Stomach (tissue), 9 donors: ENCODE results near the gene PTPRM. TPM values are rescaled to one million over a fixed set of nuclear protein-coding genes. Genes with fewer than 3 reads are reported as not detected.

Experiments
- DNase-seq, 2 donors: peaks; one replicate each; pipeline versions ENCODE4 v3.0.0 to v3.0.0-alpha.2; 2013 to 2019
- H3K27ac ChIP-seq, 5 donors: fragments of 200-600 bp in 4 of 5; sonication (generic) in 4 of 5; one replicate each; pipeline ENCODE4 v1.5.1; 2013 to 2019; ENCODE audit warnings: mild to moderate bottlenecking in 1 of 5, moderate library complexity in 1 of 5
- H3K27me3 ChIP-seq, 3 donors: fragments of 200-600 bp; sonication (generic); one replicate each; pipeline ENCODE4 v1.5.1; 2017 to 2019; ENCODE audit warnings: mixed run types in 1 of 3
- H3K36me3 ChIP-seq, 4 donors: fragments of 200-600 bp; sonication (generic); 1 replicate in 3 of 4; 2 replicates in 1 of 4; pipeline ENCODE4 v1.5.1; 2016 to 2019
- H3K4me1 ChIP-seq, 4 donors: fragments of 200-600 bp; sonication (generic); one replicate each; pipeline ENCODE4 v1.5.1; 2016 to 2019
- H3K4me3 ChIP-seq, 4 donors: fragments of 200-600 bp; sonication (generic) in 3 of 4; one replicate each; pipeline ENCODE4 v1.5.1; 2016 to 2019; ENCODE audit warnings: mild to moderate bottlenecking in 1 of 4
- H3K9me3 ChIP-seq, 4 donors: fragments of 200-600 bp; sonication (generic); one replicate each; pipeline ENCODE4 v1.5.1; 2016 to 2019
- EP300 ChIP-seq: sonication (generic); formaldehyde crosslinking; IDR thresholded peaks from one replicate; pipeline ENCODE4 v1.6.1; 2017; ENCODE audit warnings: antibody characterized with exemption
- POLR2A ChIP-seq, 4 donors: fragments of 450-650 bp; IDR thresholded peaks; one replicate each; pipeline ENCODE4 v1.6.1; 2016; ENCODE audit warnings: antibody characterized with exemption in 4 of 4, control low read depth in 2 of 4, mild to moderate bottlenecking in 1 of 4, moderate library complexity in 1 of 4
- POLR2AphosphoS5 ChIP-seq, 3 donors: sonication (generic); formaldehyde crosslinking; IDR thresholded peaks; one replicate each; pipeline ENCODE4 v1.6.1; 2016; ENCODE audit warnings: antibody characterized with exemption in 3 of 3
- WGBS, 5 donors: extraction: QIAGEN DNeasy Blood & Tissue Kit in 3 of 5; methylation state at CpG; one replicate each; pipeline versions ENCODE4 v1.1.5 to v1.1.7; 2013 to 2018; 5-methylcytosine and 5-hydroxymethylcytosine counted together
- intact Hi-C: fragments of 100-400 bp; cut with DNase I; formaldehyde crosslinking; loops from one replicate; pipeline ENCODE4 v1.15.1; 2023; ENCODE audit warnings: low total_unique reads
- polyA plus RNA-seq, 3 donors: library from polyadenylated mRNA; stranded (reverse); fragments of 200-250 nt; gene quantifications; one replicate each; pipeline ENCODE4 v1.2.3, GENCODE V29; 2013
- total RNA-seq, 5 donors: library from RNA; depleted of rRNA; stranded (reverse); fragments of >200 nt; gene quantifications; one replicate each; pipeline versions ENCODE4 v1.1.0 to v1.2.3, GENCODE V29; 2014 to 2016
- TF ChIP-seq, protein P1 (sequence below), 7 experiments: fragments of 450-650 bp in 4 of 7; fragments of 200-600 bp in 3 of 7; sonication (generic) in 3 of 7; IDR thresholded peaks; one replicate each; pipeline ENCODE4 v1.5.1; 2016 to 2019; ENCODE audit warnings: antibody characterized with exemption in 7 of 7, control low read depth in 2 of 7, mild to moderate bottlenecking in 1 of 7
- donor health status: healthy with polysubstance abuse.
- donor health status: Bipolar disorder and iron deficiency.
- donor health status: healthy.

Gene PTPRM
- total and polyA plus RNA-seq, 8 donors: 7.5 to 246 (median 58.2) TPM

DNA sequence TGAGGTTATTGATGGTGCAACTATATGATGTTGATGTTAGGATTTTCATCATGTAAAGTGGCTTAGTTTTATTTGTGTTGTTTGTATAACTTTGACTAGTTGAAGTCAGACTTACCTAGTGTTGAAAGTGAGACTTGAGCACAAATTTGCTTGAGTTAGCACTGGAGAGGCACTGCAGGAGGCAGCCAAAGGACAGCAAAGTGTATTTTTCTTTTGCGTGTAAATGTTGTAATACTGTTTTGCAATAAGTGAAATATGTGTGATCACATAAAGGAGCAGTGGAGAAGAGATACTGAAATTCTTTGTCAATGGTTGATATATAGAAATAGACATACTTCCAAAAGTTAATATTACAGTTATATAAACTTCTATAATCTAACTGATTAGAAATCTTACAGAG lies 710.2 kb downstream of the PTPRM start:
- no peaks in the 10 kb centered on the region for H3K27me3 ChIP-seq
- DNase-seq: no peak
- TF ChIP-seq EP300 (no peak), POLR2AphosphoS5 (IDR thresholded peaks at IDR 0.05) (no peak), POLR2A (IDR thresholded peaks at IDR 0.05) (no peak)
- TF ChIP-seq, protein P1, sequence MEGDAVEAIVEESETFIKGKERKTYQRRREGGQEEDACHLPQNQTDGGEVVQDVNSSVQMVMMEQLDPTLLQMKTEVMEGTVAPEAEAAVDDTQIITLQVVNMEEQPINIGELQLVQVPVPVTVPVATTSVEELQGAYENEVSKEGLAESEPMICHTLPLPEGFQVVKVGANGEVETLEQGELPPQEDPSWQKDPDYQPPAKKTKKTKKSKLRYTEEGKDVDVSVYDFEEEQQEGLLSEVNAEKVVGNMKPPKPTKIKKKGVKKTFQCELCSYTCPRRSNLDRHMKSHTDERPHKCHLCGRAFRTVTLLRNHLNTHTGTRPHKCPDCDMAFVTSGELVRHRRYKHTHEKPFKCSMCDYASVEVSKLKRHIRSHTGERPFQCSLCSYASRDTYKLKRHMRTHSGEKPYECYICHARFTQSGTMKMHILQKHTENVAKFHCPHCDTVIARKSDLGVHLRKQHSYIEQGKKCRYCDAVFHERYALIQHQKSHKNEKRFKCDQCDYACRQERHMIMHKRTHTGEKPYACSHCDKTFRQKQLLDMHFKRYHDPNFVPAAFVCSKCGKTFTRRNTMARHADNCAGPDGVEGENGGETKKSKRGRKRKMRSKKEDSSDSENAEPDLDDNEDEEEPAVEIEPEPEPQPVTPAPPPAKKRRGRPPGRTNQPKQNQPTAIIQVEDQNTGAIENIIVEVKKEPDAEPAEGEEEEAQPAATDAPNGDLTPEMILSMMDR (IDR thresholded peaks at IDR 0.05): no peak
- no peak overlapping the region for H3K4me3 ChIP-seq
- intact Hi-C loops: no loop called here
- no peaks in the 10 kb centered on the region for H3K36me3 ChIP-seq
- WGBS, 5 donors: 30 to 81% (median 60%) methylated on average over 1 of the region's 1 CpG
- no peak overlapping the region for H3K27ac ChIP-seq
- H3K9me3 ChIP-seq: no peaks in the 10 kb centered on the region
- H3K4me1 ChIP-seq: no peaks in the 10 kb centered on the region

DNA sequence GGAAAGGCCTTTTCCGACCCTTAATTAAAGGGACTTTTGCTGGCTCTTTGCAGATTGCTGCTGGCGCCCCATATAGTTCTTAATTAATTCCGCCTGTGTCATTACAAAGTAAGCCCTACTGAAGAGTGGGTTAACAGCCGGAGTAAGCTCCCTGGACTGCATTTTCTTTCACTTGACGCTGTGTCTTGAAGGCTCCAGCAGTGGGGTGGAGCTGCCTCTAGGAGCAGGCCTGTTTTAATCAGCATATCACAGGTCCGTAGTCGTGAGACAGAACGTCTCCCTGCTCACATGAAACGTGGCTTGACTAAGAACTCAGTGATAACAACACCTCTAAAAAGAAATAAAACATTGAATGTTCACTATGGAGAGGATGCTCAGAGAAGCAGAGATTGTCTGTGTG lies 712.2 kb downstream of the PTPRM start:
- H3K4me1 ChIP-seq: peaks cover 0 to 6% (median 3%) of the 10 kb centered on the region in 4 donors
- no peak overlapping the region for H3K27ac ChIP-seq
- no peak overlapping the region for H3K4me3 ChIP-seq
- no peaks in the 10 kb centered on the region for H3K9me3 ChIP-seq
- H3K27me3 ChIP-seq: no peaks in the 10 kb centered on the region
- 62 to 81% (median 76%) methylated on average over 9 of the region's 9 CpGs for WGBS, 5 donors
- DNase-seq: no peak
- TF ChIP-seq EP300: no peak
- no peak for TF ChIP-seq POLR2A (IDR thresholded peaks at IDR 0.05)
- TF ChIP-seq, protein P1 (IDR thresholded peaks at IDR 0.05): no peak
- no peak for TF ChIP-seq POLR2AphosphoS5 (IDR thresholded peaks at IDR 0.05)
- intact Hi-C loops: no loop called here
- H3K36me3 ChIP-seq: no peaks in the 10 kb centered on the region

- WGBS, 5 donors: 85 to 96% (median 94%) methylated on average over 7 of the region's 7 CpGs
- no peak overlapping the region for H3K27ac ChIP-seq
- no peak for DNase-seq
These were observed 712.7 kb downstream of the PTPRM start for GRCh38 chr18:8279781-8280330.

DNA sequence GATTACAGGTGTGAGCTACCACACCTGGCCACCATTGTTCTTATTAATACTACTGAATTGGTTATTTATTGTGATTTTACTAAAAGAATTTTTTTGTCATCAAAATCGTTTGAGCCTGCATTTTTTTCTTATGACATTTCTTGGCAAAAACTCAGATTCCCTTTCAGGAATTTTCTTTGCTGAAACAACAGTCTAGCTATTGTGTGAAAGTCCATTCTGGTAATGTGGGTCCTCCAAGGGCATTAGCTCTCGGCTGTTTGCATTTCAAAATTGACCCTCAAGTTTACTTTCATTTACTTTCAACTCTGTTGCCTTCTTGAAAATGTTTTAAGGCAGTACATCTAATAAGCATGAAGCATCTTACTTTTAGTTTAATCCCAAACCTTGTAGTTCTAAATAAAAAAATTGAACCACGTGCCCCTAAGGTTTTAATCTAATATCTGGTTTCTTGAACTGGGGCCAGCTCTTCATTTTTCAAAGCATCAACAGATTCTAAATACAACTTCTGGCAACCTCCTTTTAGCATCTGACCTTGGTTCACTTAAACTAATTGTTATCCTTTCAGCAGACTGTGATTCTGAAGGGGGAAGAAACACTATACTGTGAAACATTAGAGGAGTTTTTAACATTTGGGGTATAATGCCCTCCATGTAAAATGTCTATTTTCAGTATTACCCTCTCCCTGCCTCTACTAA lies 716.9 kb downstream of the PTPRM start:
- H3K27ac ChIP-seq: no peak overlapping the region
- peaks cover 0 to 15% (median 6%) of the 10 kb centered on the region in 4 donors for H3K4me1 ChIP-seq
- intact Hi-C loops: no loop called here
- WGBS, 5 donors: 11 to 28% (median 18%) methylated on average over 3 of the region's 3 CpGs
- no peaks in the 10 kb centered on the region for H3K36me3 ChIP-seq
- no peaks in the 10 kb centered on the region for H3K27me3 ChIP-seq
- TF ChIP-seq, protein P1 (IDR thresholded peaks at IDR 0.05): no peak
- TF ChIP-seq POLR2A (IDR thresholded peaks at IDR 0.05): no peak
- no peak for TF ChIP-seq POLR2AphosphoS5 (IDR thresholded peaks at IDR 0.05)
- TF ChIP-seq EP300: no peak
- no peak overlapping the region for H3K4me3 ChIP-seq
- peak in 1 of 2 donors; percentile 50 for DNase-seq
- no peaks in the 10 kb centered on the region for H3K9me3 ChIP-seq

More at GRCh38 chr18:8279781-8280330, 712.7 kb downstream of the PTPRM start:
- intact Hi-C loops: no loop called here
- Histone ChIP-seq H3K36me3 (no peaks in the 10 kb centered on the region), H3K4me1 (peaks cover 0 to 7% (median 3%) of the 10 kb centered on the region in 4 donors), H3K9me3 (no peaks in the 10 kb centered on the region), H3K27me3 (no peaks in the 10 kb centered on the region), H3K4me3 (no peak overlapping the region)
- TF ChIP-seq, protein P1 (IDR thresholded peaks at IDR 0.05): no peak
- TF ChIP-seq POLR2A (IDR thresholded peaks at IDR 0.05): no peak
